GM12891 (cell line): ENCODE results near the gene PLPP3.

Source experiments
- POLR2A ChIP-seq: IDR thresholded peaks from 2 replicates; pipeline ENCODE4 v1.6.1; 2011; ENCODE audit warnings: low read depth, low read length, control low read depth
- POLR2AphosphoS5 ChIP-seq: IDR thresholded peaks from 2 replicates; pipeline ENCODE4 v1.6.1; 2011; ENCODE audit warnings: low read depth, low read length, control low read depth

GRCh38 chr1:56501888-56502287, 77.5 kb downstream of the PLPP3 start:
- TF ChIP-seq POLR2A (no peak), POLR2AphosphoS5 (no peak)
